ENCODE results near the gene TBL3.

DNA sequence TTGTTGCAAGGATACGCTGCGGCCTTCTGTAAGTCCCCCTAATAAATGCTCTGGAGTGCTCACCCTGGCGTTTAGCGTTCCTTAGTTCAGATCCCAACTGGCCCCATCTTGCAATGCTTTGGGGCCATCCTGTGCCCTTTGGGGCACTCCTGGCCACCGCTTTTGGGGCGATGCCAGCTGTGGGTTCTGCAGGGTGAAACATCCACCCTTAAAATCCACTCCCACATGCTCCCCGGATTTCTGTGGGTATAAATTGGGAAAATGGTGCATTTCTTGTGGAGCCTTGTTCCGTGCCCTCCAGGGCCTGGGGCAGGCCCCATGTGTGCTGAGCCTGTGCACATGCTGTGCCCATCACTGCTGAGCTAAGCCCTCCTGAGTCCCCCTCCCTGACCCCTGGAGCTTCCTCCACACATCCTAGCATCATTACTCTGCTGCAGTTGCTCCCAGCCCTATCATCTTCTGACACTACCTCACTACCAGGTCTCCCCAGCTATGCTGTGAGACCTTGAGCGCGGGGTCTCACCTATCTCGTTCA lies 34.8 kb upstream of the TBL3 start:
- no peak for TF ChIP-seq CTCF (IDR thresholded peaks at IDR 0.05; ENCODE audit: low read depth, low read length)
- TF ChIP-seq MYC (IDR thresholded peaks at IDR 0.05; ENCODE audit: low read depth, low read length): no peak
- no peak for TF ChIP-seq POLR2A (IDR thresholded peaks at IDR 0.05; ENCODE audit: extremely low read depth, insufficient read length)

Data from NB4 (cell line).